Left forelimb (tissue), 1 donor: Measurements from ENCODE around the gene DIP2B.
"Not testable (repeated sequence)": the region's sequence is repeated elsewhere in the genome, so short reads cannot be mapped to it uniquely, and the experiment has no call there.

Experiments used
- DNase-seq: peaks from one replicate; pipeline ENCODE4 v3.0.0-alpha.2; 2018; ENCODE audit warnings: low spot score

The DIP2B gene

GRCh38 chr12:50679612-50680011 is 174.8 kb downstream of the DIP2B start:
- DNase-seq, result no peak

GRCh38 chr12:50681064-50681463 is 176.3 kb downstream of the DIP2B start:
- DNase-seq, result not testable (repeated sequence)

GRCh38 chr12:50685641-50686040 is 180.9 kb downstream of the DIP2B start:
- no peak for DNase-seq

GRCh38 chr12:50686406-50686805 is 181.6 kb downstream of the DIP2B start:
- DNase-seq, result no peak

GRCh38 chr12:50686976-50687375 is 182.2 kb downstream of the DIP2B start:
- no peak for DNase-seq

GRCh38 chr12:50689437-50689836 is 184.7 kb downstream of the DIP2B start:
- DNase-seq, result no peak

GRCh38 chr12:50690925-50691324 is 186.1 kb downstream of the DIP2B start:
- no peak for DNase-seq

GRCh38 chr12:50695961-50696360 is 191.2 kb downstream of the DIP2B start:
- no peak for DNase-seq

- DNase-seq, result no peak
Observed at GRCh38 chr12:50696931-50697330, 192.1 kb downstream of the DIP2B start.

GRCh38 chr12:50699154-50699553 is 194.4 kb downstream of the DIP2B start:
- DNase-seq, result no peak

- DNase-seq, result no peak
Observed at GRCh38 chr12:50699940-50700339, 195.2 kb downstream of the DIP2B start.

GRCh38 chr12:50706606-50707005 is 201.8 kb downstream of the DIP2B start:
- no peak for DNase-seq

- DNase-seq, result no peak
Observed at GRCh38 chr12:50707396-50707795, 202.6 kb downstream of the DIP2B start.

- DNase-seq, result no peak
Observed at GRCh38 chr12:50708631-50709030, 203.8 kb downstream of the DIP2B start.

GRCh38 chr12:50711121-50711520 is 206.3 kb downstream of the DIP2B start:
- no peak for DNase-seq

- no peak for DNase-seq
Observed at GRCh38 chr12:50715174-50715573, 210.4 kb downstream of the DIP2B start.

GRCh38 chr12:50718760-50719159 is 214.0 kb downstream of the DIP2B start:
- no peak for DNase-seq

- no peak for DNase-seq
Observed at GRCh38 chr12:50720085-50720484, 215.3 kb downstream of the DIP2B start.

- DNase-seq, result no peak
Observed at GRCh38 chr12:50720501-50720900, 215.7 kb downstream of the DIP2B start.

GRCh38 chr12:50723865-50724264 is 219.1 kb downstream of the DIP2B start:
- DNase-seq, result no peak

GRCh38 chr12:50725011-50725942 is 220.5 kb downstream of the DIP2B start:
- DNase-seq, result no peak

GRCh38 chr12:50727466-50727865 is 222.7 kb downstream of the DIP2B start:
- DNase-seq, result no peak

- DNase-seq, result no peak
Observed at GRCh38 chr12:50728417-50728816, 223.6 kb downstream of the DIP2B start.

GRCh38 chr12:50728841-50729240 is 224.1 kb downstream of the DIP2B start:
- no peak for DNase-seq
